DND-41 (cell line): Measurements from ENCODE around the gene BRINP2.

Source experiments
- CTCF ChIP-seq: IDR thresholded peaks from 2 replicates; pipeline ENCODE4 v1.5.1; 2012; ENCODE audit warnings: borderline replicate concordance, low read length, moderate library complexity, mild to moderate bottlenecking; ENCODE audit not compliant: poor library complexity, severe bottlenecking; ENCODE audit errors: extremely low read depth
- EZH2 ChIP-seq: IDR thresholded peaks from 3 replicates; pipeline ENCODE4 v1.6.1; 2012; ENCODE audit warnings: borderline replicate concordance, low read depth, mild to moderate bottlenecking, moderate library complexity, low read length, inconsistent platforms; ENCODE audit not compliant: severe bottlenecking

DNA sequence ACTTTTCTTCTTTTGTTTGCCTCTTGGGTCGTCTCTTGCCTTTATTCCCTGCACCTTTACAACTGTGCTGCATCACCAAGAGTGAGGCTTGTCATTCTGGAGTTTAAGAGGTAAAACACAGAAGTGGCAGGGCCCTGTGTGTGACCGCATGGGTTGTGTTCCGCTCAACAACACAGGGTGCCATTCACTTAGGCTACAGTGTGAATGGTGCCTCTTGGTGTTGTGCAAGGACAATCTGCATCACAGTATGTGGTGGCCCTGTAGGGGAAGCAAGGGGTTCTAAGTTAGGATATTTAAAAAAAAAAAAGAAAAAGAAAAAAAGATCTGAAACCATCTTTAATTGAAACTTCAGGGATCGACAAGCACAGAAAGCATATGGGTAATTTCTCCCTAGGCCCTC is 38.2 kb downstream of the BRINP2 start:
- TF ChIP-seq EZH2 (no peak), CTCF (no peak)
